Tibial nerve (tissue), 3 donors: Measurements from ENCODE around the gene RNF146.

Source experiments
- POLR2A ChIP-seq, 2 donors: fragments of 450-650 bp; IDR thresholded peaks; one replicate each; pipeline ENCODE4 v1.6.1; 2017; ENCODE audit warnings: antibody characterized with exemption in 2 of 2, mild to moderate bottlenecking in 2 of 2, moderate library complexity in 2 of 2
- TF ChIP-seq, protein P1 (sequence below), 5 experiments: fragments of 200-600 bp in 3 of 5; fragments of 450-650 bp in 2 of 5; sonication (generic) in 3 of 5; IDR thresholded peaks; one replicate each; pipeline ENCODE4 v1.5.1; 2016 to 2019; ENCODE audit warnings: antibody characterized with exemption in 5 of 5, mild to moderate bottlenecking in 3 of 5, moderate library complexity in 2 of 5

DNA sequence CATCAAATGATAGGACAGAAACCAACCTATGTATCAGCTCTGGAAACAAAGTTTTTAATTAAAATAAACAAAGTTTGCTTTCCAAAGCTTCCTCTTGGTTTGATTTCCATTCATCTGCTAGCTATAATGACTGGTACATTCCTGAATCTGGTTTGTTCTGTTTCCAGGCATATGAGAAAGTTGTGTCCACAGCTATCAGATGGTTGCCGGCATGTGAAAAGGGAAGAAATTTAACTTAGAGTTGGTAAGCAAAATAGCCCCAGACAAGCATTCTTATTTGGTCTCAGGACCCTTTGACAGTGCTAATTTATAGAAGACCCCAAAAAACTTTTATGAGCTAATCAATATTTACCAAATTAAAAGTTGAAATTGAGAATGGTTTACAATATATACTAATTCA is 3.8 kb upstream of the RNF146 start:
- TF ChIP-seq, protein P1, sequence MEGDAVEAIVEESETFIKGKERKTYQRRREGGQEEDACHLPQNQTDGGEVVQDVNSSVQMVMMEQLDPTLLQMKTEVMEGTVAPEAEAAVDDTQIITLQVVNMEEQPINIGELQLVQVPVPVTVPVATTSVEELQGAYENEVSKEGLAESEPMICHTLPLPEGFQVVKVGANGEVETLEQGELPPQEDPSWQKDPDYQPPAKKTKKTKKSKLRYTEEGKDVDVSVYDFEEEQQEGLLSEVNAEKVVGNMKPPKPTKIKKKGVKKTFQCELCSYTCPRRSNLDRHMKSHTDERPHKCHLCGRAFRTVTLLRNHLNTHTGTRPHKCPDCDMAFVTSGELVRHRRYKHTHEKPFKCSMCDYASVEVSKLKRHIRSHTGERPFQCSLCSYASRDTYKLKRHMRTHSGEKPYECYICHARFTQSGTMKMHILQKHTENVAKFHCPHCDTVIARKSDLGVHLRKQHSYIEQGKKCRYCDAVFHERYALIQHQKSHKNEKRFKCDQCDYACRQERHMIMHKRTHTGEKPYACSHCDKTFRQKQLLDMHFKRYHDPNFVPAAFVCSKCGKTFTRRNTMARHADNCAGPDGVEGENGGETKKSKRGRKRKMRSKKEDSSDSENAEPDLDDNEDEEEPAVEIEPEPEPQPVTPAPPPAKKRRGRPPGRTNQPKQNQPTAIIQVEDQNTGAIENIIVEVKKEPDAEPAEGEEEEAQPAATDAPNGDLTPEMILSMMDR (IDR thresholded peaks at IDR 0.05): no peak
- TF ChIP-seq POLR2A (IDR thresholded peaks at IDR 0.05): no peak
